ENCODE results near the gene ETS2.

DNA sequence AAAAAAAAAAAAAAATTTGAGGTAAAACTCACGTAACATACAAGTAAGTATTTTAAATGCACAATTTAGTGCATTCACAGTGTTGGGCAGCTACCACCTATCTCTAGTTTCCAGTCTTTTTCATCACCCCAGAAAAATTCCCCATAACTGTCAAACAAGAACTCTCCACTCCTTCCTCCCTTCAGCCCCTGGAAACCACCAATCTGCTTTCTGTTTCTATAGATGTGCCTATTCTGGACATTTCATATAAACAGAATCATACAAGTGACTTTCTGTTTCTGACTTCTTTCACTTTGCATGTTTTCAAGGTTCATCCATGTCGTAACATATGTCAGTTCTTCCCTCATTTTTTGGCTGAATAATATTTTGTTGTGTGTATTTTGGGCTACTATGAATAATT is 24.9 kb upstream of the ETS2 start:
- TF ChIP-seq, protein P1, sequence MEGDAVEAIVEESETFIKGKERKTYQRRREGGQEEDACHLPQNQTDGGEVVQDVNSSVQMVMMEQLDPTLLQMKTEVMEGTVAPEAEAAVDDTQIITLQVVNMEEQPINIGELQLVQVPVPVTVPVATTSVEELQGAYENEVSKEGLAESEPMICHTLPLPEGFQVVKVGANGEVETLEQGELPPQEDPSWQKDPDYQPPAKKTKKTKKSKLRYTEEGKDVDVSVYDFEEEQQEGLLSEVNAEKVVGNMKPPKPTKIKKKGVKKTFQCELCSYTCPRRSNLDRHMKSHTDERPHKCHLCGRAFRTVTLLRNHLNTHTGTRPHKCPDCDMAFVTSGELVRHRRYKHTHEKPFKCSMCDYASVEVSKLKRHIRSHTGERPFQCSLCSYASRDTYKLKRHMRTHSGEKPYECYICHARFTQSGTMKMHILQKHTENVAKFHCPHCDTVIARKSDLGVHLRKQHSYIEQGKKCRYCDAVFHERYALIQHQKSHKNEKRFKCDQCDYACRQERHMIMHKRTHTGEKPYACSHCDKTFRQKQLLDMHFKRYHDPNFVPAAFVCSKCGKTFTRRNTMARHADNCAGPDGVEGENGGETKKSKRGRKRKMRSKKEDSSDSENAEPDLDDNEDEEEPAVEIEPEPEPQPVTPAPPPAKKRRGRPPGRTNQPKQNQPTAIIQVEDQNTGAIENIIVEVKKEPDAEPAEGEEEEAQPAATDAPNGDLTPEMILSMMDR (IDR thresholded peaks at IDR 0.05): no peak
- no peak for TF ChIP-seq POLR2AphosphoS5 (IDR thresholded peaks at IDR 0.05)
